ENCODE results near the gene AHNAK.

DNA sequence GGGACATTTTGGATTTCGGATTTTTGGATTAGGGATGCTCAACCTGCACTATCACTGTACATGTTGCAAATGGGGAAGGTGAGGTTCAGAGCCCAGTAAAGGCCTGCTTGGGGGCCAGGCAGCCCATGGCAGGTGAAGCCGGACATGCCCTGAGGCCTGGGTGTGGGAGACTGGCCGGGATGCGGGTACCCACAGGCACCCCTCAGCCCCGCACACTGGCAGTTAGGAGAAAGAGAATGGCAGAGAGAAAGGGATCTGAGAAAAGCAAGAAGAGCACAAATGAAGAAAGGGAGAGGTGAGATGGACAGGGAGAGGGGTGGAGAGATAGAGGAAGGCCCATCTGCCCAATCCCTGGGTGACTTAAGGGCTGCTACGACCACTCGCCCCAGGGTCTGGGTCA is 75.0 kb downstream of the AHNAK start:
- TF ChIP-seq CTCF (IDR thresholded peaks at IDR 0.05; ENCODE audit: low read length) (no peak), EZH2 (IDR thresholded peaks at IDR 0.05; ENCODE audit: borderline replicate concordance, low read length) (no peak)
